Measurements from ENCODE around the gene RAB41.
"Not testable (repeated sequence)": the region's sequence is repeated elsewhere in the genome, so short reads cannot be mapped to it uniquely, and the experiment has no call there.

RAB41 gene

DNA sequence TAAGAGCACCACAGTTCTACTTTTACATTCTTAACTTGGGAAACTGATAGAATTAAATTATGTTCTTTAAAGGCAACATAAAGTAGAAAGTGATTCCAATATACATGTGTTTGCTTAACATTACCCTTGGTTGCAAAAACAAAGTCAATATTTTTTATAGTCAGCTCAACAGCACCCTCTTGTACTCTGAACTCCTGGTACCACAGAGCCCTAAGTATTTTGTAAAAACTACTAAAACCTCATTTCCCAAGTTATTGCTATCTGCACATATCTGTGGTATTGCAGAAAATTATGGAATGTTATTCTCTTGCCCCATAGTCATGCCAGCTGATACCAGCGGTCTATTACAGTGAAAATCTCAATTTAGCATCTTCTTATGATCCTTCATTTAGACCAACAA lies 10.8 kb downstream of the RAB41 start:
- H3K27ac ChIP-seq = no peak overlapping the region
- no peak for TF ChIP-seq CTCF (conservative IDR thresholded peaks at IDR 0.05)
- TF ChIP-seq ZFX (IDR thresholded peaks at IDR 0.05) = no peak

GRCh38 chrX:70293621-70294020 lies 11.6 kb downstream of the RAB41 start:
- H3K27ac ChIP-seq = no peak overlapping the region
- TF ChIP-seq CTCF (conservative IDR thresholded peaks at IDR 0.05) = no peak
- no peak for TF ChIP-seq ZFX (IDR thresholded peaks at IDR 0.05)

DNA sequence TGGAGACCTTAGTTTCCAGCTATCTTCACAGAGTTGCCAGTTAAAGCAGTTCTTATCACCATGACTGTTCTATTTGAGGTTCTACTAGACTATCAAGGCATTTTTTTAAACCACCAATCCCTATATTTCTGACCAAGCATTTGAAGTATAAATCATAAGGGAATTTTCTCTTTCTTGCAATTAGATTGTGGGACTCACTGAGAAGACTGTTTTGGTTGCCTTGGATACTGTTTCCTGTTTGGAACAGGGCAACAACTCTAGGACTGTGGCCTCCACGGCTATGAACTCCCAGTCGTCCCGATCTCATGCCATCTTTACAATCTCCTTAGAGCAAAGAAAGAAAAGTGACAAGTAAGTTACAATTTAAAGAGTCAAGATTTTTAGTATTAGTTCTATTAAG lies 19.7 kb downstream of the RAB41 start:
- TF ChIP-seq CTCF (conservative IDR thresholded peaks at IDR 0.05) (no peak), ZFX (IDR thresholded peaks at IDR 0.05) (no peak)
- no peak overlapping the region for H3K27ac ChIP-seq

DNA sequence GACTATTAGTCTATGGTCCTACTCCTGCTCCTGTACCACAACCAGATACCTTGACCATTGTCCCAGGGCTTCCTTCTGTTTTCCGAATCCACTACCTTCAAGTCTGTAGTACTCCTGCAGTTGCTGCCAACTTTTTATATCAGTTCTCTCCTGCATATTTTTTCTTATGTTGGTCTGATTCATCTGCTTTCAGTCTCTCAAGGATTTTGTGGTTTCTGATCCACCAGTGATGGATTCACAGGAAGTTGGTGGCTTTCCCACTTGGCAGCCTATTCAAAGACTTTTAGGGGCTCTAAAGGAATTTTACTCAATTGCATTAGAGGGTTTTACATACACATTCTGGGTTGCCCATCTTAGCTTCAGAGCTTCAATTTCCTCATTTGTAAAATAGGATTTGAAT lies 31.5 kb downstream of the RAB41 start:
- TF ChIP-seq CTCF (conservative IDR thresholded peaks at IDR 0.05) = no peak
- TF ChIP-seq ZFX (IDR thresholded peaks at IDR 0.05) = no peak
- no peak overlapping the region for H3K27ac ChIP-seq

- H3K27ac ChIP-seq = no peak overlapping the region
- TF ChIP-seq ZFX (IDR thresholded peaks at IDR 0.05) (no peak), CTCF (conservative IDR thresholded peaks at IDR 0.05) (no peak)
Observed at GRCh38 chrX:70322784-70323183, 40.8 kb downstream of the RAB41 start.

DNA sequence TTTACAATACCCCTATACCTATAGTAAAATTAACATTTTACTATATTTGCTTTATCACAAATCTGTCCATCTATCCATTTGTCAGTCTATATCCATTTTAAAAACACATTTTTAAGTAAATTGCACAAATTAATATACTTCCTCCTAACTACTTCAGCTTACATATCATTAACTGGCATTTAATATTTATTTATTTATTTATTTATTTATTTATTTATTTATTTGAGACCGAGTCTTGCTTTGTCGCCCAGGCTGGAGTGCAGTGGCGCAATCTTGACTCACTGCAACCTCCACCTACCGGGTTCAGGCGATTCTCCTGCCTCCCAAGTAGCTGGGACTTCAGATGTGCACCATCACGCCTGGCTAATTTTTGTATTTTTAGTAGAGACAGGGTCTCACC lies 41.7 kb downstream of the RAB41 start:
- H3K27ac ChIP-seq = not testable (repeated sequence)

GRCh38 chrX:70324326-70324725 lies 42.4 kb downstream of the RAB41 start:
- H3K27ac ChIP-seq = no peak overlapping the region
- TF ChIP-seq CTCF (conservative IDR thresholded peaks at IDR 0.05) = no peak

DNA sequence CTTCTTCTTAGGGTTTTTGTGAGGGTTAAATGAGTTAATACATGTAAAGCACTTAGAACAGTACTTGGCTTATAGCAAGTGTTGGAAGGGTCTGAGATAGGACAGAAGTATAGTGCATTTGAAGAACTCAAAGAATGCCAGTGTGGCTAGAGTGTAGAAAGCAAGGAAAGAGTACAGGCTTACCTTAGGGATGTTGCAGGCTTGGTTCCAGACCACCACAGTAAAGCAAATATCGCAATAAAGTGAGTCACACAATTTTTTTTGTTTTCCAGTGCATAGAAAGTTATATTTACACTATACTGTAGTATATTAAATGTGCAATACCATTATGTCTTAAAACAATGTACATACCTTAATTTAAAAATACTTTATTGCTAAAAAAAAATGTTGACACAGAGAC lies 49.2 kb downstream of the RAB41 start:
- TF ChIP-seq CTCF (conservative IDR thresholded peaks at IDR 0.05) (no peak), ZFX (IDR thresholded peaks at IDR 0.05) (no peak)
- H3K27ac ChIP-seq = no peak overlapping the region

Measured in C4-2B (cell line).